ENCODE data around the gene KRT39.

Gene KRT39

Small RNA genes lying within 50 kb of the gene (small RNA-seq; reads per million reads assigned to genes)
- 0 reads per million in 2 experiments for gene KRTAP3-4P

Data from SK-N-DZ (cell line).